Left ventricle myocardium inferior (tissue), 1 donor: Measurements from ENCODE around the gene NFASC. TPM values are rescaled to one million over a fixed set of nuclear protein-coding genes. Genes with fewer than 3 reads are reported as not detected.

Source experiments
- DNase-seq: peaks from one replicate; pipeline ENCODE4 v3.0.0-alpha.2; 2020
- H3K27ac ChIP-seq: fragments of 200-600 bp; replicated peaks from 2 replicates; pipeline ENCODE4 v1.8.0; 2021
- H3K27me3 ChIP-seq: fragments of 200-600 bp; 2 replicates; pipeline ENCODE4 v1.8.0; 2021; ENCODE audit warnings: low read depth
- H3K36me3 ChIP-seq: fragments of 200-600 bp; 2 replicates; pipeline ENCODE4 v1.8.0; 2021
- H3K4me1 ChIP-seq: fragments of 200-600 bp; 2 replicates; pipeline ENCODE4 v1.8.0; 2021
- H3K4me3 ChIP-seq: fragments of 200-600 bp; 2 replicates; pipeline ENCODE4 v1.8.0; 2021; ENCODE audit warnings: mild to moderate bottlenecking, moderate library complexity
- H3K9me3 ChIP-seq: fragments of 200-600 bp; replicated peaks from 2 replicates; pipeline ENCODE4 v1.8.0; 2021
- CTCF ChIP-seq: fragments of 200-600 bp; IDR thresholded peaks from 2 replicates; pipeline ENCODE4 v1.8.0; 2021; ENCODE audit warnings: antibody characterized with exemption, mild to moderate bottlenecking, borderline replicate concordance
- intact Hi-C: fragments of 100-400 bp; cut with micrococcal nuclease; formaldehyde crosslinking; loops from one replicate; pipeline ENCODE4 v1.11.0; 2022
- total RNA-seq: library from RNA; stranded (reverse); fragmentation: NEBNext Ultra II Directional; extraction: Animal tissue kit (Norgen Biotek cat#: 25700); gene quantifications from one replicate; pipeline ENCODE4 v1.2.1, GENCODE V29; 2021
- donor health status: DM: no; HTN: yes; CAD: no; lungs with severe emphysema.

Gene NFASC
- total RNA-seq, 1 donor from 2014 or later, result 8.2 TPM

- intact Hi-C loops, result no loop called here
- Histone ChIP-seq H3K4me3 (no peak overlapping the region), H3K9me3 (no peaks in the 10 kb centered on the region), H3K27ac (no peak overlapping the region), H3K27me3 (peaks cover 24% of the 10 kb centered on the region), H3K36me3 (no peaks in the 10 kb centered on the region), H3K4me1 (peaks cover 19% of the 10 kb centered on the region)
- no peak for TF ChIP-seq CTCF
- DNase-seq, result no peak
Measured at GRCh38 chr1:204932573-204932909, 61.9 kb downstream of the NFASC start.

- Histone ChIP-seq H3K36me3 (no peaks in the 10 kb centered on the region), H3K9me3 (no peaks in the 10 kb centered on the region), H3K4me1 (peaks cover 15% of the 10 kb centered on the region), H3K27me3 (peaks cover 20% of the 10 kb centered on the region), H3K4me3 (no peak overlapping the region), H3K27ac (no peak overlapping the region)
- TF ChIP-seq CTCF, result no peak
- DNase-seq, result no peak
- intact Hi-C loops, result no loop called here
Measured at GRCh38 chr1:204935155-204935554, 64.5 kb downstream of the NFASC start.

DNA sequence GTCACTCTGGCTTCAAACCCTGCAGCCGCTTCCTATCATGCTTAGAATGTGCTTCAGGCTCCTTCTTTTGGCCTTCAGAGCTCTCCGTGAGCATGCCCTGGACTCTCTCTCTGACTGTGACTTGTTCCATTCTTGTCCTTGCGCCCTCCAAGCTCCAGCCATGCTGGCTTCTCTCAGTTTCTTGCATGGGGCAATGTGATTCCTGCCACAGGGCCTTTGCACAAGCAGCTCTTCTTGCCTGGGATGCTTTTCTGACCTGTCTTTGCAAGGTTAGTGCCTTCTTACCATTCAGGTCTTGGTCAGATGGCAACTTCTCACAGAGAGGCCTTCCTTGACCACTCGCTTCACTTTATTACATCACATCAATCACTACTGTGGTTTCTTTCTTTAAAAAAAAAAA, 66.1 kb downstream of the NFASC start:
- DNase-seq, result no peak
- intact Hi-C loops, result no loop called here
- no peaks in the 10 kb centered on the region for H3K36me3 ChIP-seq
- H3K4me1 ChIP-seq, result peaks cover 5% of the 10 kb centered on the region
- H3K27ac ChIP-seq, result no peak overlapping the region
- no peak overlapping the region for H3K4me3 ChIP-seq
- peaks cover 20% of the 10 kb centered on the region for H3K27me3 ChIP-seq
- no peak for TF ChIP-seq CTCF
- no peaks in the 10 kb centered on the region for H3K9me3 ChIP-seq

DNA sequence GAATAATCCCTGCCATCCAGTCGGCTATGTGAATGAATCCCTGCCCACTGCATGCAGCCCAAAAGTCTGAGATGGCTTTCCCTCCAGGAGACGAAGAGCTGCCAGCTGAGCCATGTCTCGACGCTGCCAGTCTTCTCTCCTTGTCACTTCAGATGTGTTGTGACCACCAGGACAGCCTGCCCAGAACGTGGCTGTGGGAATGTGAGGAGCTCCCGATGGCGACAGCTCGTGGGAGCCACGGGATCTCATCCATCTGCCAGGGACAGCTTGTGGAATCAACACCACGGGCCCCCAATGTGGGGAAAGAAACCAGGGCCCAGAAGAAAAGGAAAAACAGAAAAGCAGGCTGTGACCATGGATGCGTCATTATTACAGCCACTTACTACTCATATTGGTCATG, 67.2 kb downstream of the NFASC start:
- Histone ChIP-seq H3K4me3 (no peak overlapping the region), H3K27me3 (peaks cover 15% of the 10 kb centered on the region), H3K4me1 (peaks cover 9% of the 10 kb centered on the region), H3K27ac (no peak overlapping the region), H3K9me3 (no peaks in the 10 kb centered on the region), H3K36me3 (no peaks in the 10 kb centered on the region)
- no peak for DNase-seq
- intact Hi-C loops, result no loop called here
- no peak for TF ChIP-seq CTCF

DNA sequence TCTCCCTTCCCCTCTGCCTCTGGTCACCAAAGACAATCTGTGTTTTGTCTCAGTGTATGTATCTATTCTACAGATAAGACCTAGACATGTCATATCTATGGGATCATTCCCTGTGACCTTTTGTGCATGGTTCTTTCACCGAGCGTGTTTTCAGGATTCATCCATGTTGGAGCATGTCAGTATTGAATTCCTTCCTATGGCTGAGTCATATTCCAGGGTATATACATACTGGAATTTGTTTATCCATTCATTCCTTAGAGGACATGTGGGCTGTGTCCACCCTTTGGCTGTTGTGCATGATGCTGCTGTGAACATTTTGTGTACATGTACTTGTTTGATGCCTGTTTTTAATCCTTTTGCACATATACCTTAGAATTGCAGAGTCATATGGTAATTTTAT, 69.9 kb downstream of the NFASC start:
- no peak for TF ChIP-seq CTCF
- DNase-seq, result no peak
- H3K4me3 ChIP-seq, result no peak overlapping the region
- H3K27me3 ChIP-seq, result peaks cover 6% of the 10 kb centered on the region
- intact Hi-C loops, result loop anchor here (5.0 kb wide), 1 partner anchor 133 kb away; no protein-coding TSS in a partner anchor
- peaks cover 9% of the 10 kb centered on the region for H3K4me1 ChIP-seq
- no peaks in the 10 kb centered on the region for H3K9me3 ChIP-seq
- H3K36me3 ChIP-seq, result no peaks in the 10 kb centered on the region
- H3K27ac ChIP-seq, result no peak overlapping the region
